CD4-positive, alpha-beta memory T cell (primary cell): ENCODE data around the gene GCHFR. TPM values are rescaled to one million over a fixed set of nuclear protein-coding genes. Genes with fewer than 3 reads are reported as not detected.

Source experiments
- CTCF ChIA-PET: fragments of 350-600 bp; sonication (Branson Sonifier 250); formaldehyde crosslinking; loops from one replicate; lab custom pipeline; 2021; ENCODE audit warnings: inconsistent platforms; ENCODE audit not compliant: partially characterized antibody; lab: Charles Lee
- POLR2A ChIA-PET: fragments of 350-600 bp; sonication (Branson Sonifier 250); formaldehyde crosslinking; loops from one replicate; lab custom pipeline; 2021; ENCODE audit not compliant: partially characterized antibody; lab: Charles Lee
- DNase-seq, 5 donors: peaks; one replicate each; pipeline versions ENCODE4 v3.0.0 to v3.0.0-alpha.2; 2020 to 2022; ENCODE audit warnings: mixed read lengths in 1 of 5
- H3K27ac ChIP-seq: one replicate; pipeline ENCODE4 v1.7.0; 2013; ENCODE audit warnings: low read depth, low read length
- H3K27me3 ChIP-seq: 2 replicates; pipeline ENCODE4 v1.7.0; 2013; ENCODE audit warnings: mild to moderate bottlenecking, low read length, moderate library complexity; ENCODE audit not compliant: insufficient read depth
- H3K36me3 ChIP-seq: 2 replicates; pipeline ENCODE4 v1.7.0; 2013; ENCODE audit warnings: mild to moderate bottlenecking, low read length, moderate library complexity; ENCODE audit not compliant: insufficient read depth
- H3K4me1 ChIP-seq: 2 replicates; pipeline ENCODE4 v1.7.0; 2013; ENCODE audit warnings: mild to moderate bottlenecking, low read length, moderate library complexity; ENCODE audit not compliant: insufficient read depth
- H3K4me3 ChIP-seq, 2 donors: one replicate each; pipeline ENCODE4 v1.7.0; 2013; ENCODE audit warnings: low read length in 2 of 2, mild to moderate bottlenecking in 1 of 2
- H3K9me3 ChIP-seq, 2 donors: one replicate each; pipeline ENCODE4 v1.7.0; 2013; ENCODE audit warnings: low read length in 2 of 2, control low read depth in 1 of 2; ENCODE audit not compliant: control insufficient read depth in 1 of 2
- H3K27ac Mint-ChIP-seq, 7 donors: one replicate each; pipeline ENCODE4 v1.8.0; 2020 to 2021; ENCODE audit warnings: mixed read lengths in 7 of 7, mild to moderate bottlenecking in 6 of 7, inconsistent platforms in 3 of 7, moderate library complexity in 3 of 7
- H3K27me3 Mint-ChIP-seq, 2 donors: one replicate each; pipeline ENCODE4 v1.8.0; 2020 to 2021; ENCODE audit warnings: mixed read lengths in 2 of 2
- H3K36me3 Mint-ChIP-seq, 2 donors: one replicate each; pipeline ENCODE4 v1.8.0; 2020 to 2021; ENCODE audit warnings: mixed read lengths in 2 of 2, inconsistent platforms in 1 of 2, mild to moderate bottlenecking in 1 of 2
- H3K4me1 Mint-ChIP-seq, 4 donors: one replicate each; pipeline ENCODE4 v1.8.0; 2020 to 2021; ENCODE audit warnings: mixed read lengths in 4 of 4, mild to moderate bottlenecking in 1 of 4
- H3K4me3 Mint-ChIP-seq, 8 donors: one replicate each; pipeline ENCODE4 v1.8.0; 2020 to 2021; ENCODE audit warnings: mixed read lengths in 8 of 8, mild to moderate bottlenecking in 7 of 8, moderate library complexity in 6 of 8, inconsistent platforms in 3 of 8
- H3K9me3 Mint-ChIP-seq, 8 donors: one replicate each; pipeline ENCODE4 v1.8.0; 2020 to 2021; ENCODE audit warnings: mixed read lengths in 8 of 8, mild to moderate bottlenecking in 5 of 8, inconsistent platforms in 3 of 8, moderate library complexity in 1 of 8
- intact Hi-C: fragments of 100-400 bp; cut with micrococcal nuclease; formaldehyde crosslinking; loops from one replicate; pipeline ENCODE4 v1.15.1; 2023
- polyA plus RNA-seq, 2 donors: library from polyadenylated mRNA; unstranded; fragments of 300-500 nt; fragmentation: Illumina TruSeq; gene quantifications; one replicate each; pipeline ENCODE4 v1.2.3, GENCODE V29; 2021
- total RNA-seq, 2 experiments: library from RNA; stranded (reverse); gene quantifications; one replicate each; pipeline ENCODE4 v1.2.3, GENCODE V29; 2021

Gene GCHFR
- total and polyA plus RNA-seq, 4 experiments from 2014 or later = 21.2 to 115 (median 49.4) TPM

- intact Hi-C loops = loop anchor here (1.0 kb wide), 1 partner anchor 11 kb away; the partner anchor contains the start of gene RMDN3
- Histone ChIP-seq H3K36me3 (peaks cover 15% of the 10 kb centered on the region), H3K4me3 (peak overlapping the region in 1 of 2 donors; percentile 6), H3K27ac (peak overlapping the region; percentile 71), H3K9me3 (no peaks in the 10 kb centered on the region), H3K27me3 (no peaks in the 10 kb centered on the region), H3K4me1 (peaks cover 26% of the 10 kb centered on the region)
- H3K9me3 Mint-ChIP-seq = peaks cover 0 to 2% (median 0%) of the 10 kb centered on the region in 8 donors
- peaks cover 10 to 53% of the 10 kb centered on the region in 2 donors for H3K36me3 Mint-ChIP-seq
- peak overlapping the region; percentile 96 to 99 (median 97) for H3K27ac Mint-ChIP-seq
- H3K4me1 Mint-ChIP-seq = peaks cover 10 to 20% (median 16%) of the 10 kb centered on the region in 4 donors
- H3K4me3 Mint-ChIP-seq = peak overlapping the region; percentile 51 to 83 (median 68)
- H3K27me3 Mint-ChIP-seq = no peaks in the 10 kb centered on the region
- DNase-seq = peak; percentile 64 to 90 (median 73)
- ChIA-PET POLR2A (interaction anchor here (1.2 to 3.1 kb wide), 4 partner anchors 9 to 49 kb away, joined by 3 to 24 read pairs (median 8); partner anchors contain the start of genes GCHFR and RAD51), CTCF (interaction anchor here (1.0 to 2.0 kb wide), 13 partner anchors 9 to 154 kb away, joined by 3 to 8 read pairs (median 3); partner anchors contain the start of gene RAD51)
Observed at GRCh38 chr15:40743921-40744814, 19.7 kb upstream of the GCHFR start.

GRCh38 chr15:40744815-40745152 is 19.1 kb upstream of the GCHFR start:
- peak overlapping the region; percentile 96 to 99 (median 97) for H3K27ac Mint-ChIP-seq
- H3K4me1 Mint-ChIP-seq = peaks cover 12 to 20% (median 16%) of the 10 kb centered on the region in 4 donors
- Histone ChIP-seq H3K27ac (peak overlapping the region; percentile 71), H3K9me3 (no peaks in the 10 kb centered on the region), H3K27me3 (no peaks in the 10 kb centered on the region), H3K4me1 (peaks cover 26% of the 10 kb centered on the region), H3K36me3 (peaks cover 9% of the 10 kb centered on the region), H3K4me3 (no peak overlapping the region)
- POLR2A ChIA-PET = interaction anchor here (1.7 to 3.1 kb wide), 2 partner anchors 19 to 50 kb away, joined by 8 to 24 read pairs; partner anchors contain the start of genes GCHFR and RAD51
- no peaks in the 10 kb centered on the region for H3K27me3 Mint-ChIP-seq
- peaks cover 14 to 50% of the 10 kb centered on the region in 2 donors for H3K36me3 Mint-ChIP-seq
- H3K9me3 Mint-ChIP-seq = peaks cover 0 to 2% (median 0%) of the 10 kb centered on the region in 8 donors
- no peak for DNase-seq
- CTCF ChIA-PET = interaction anchor here (1.0 to 2.0 kb wide), 6 partner anchors 8 to 113 kb away, joined by 3 to 7 read pairs (median 3); partner anchors contain the start of gene RAD51
- intact Hi-C loops = loop anchor here (1.0 kb wide), 1 partner anchor 11 kb away; the partner anchor contains the start of gene RMDN3
- no peak overlapping the region for H3K4me3 Mint-ChIP-seq

GRCh38 chr15:40746916-40747418 is 16.9 kb upstream of the GCHFR start:
- Mint-ChIP-seq H3K4me1 (peaks cover 13 to 29% (median 18%) of the 10 kb centered on the region in 4 donors), H3K27me3 (no peaks in the 10 kb centered on the region), H3K4me3 (no peak overlapping the region), H3K27ac (peak overlapping the region in 5 of 7 donors; percentile 27 to 70 (median 52)), H3K36me3 (peaks cover 20 to 56% of the 10 kb centered on the region in 2 donors), H3K9me3 (peaks cover 0 to 2% (median 0%) of the 10 kb centered on the region in 8 donors)
- intact Hi-C loops = no loop called here
- Histone ChIP-seq H3K27ac (no peak overlapping the region), H3K27me3 (no peaks in the 10 kb centered on the region), H3K4me1 (peaks cover 28% of the 10 kb centered on the region), H3K4me3 (no peak overlapping the region), H3K9me3 (no peaks in the 10 kb centered on the region), H3K36me3 (peaks cover 20% of the 10 kb centered on the region)
- CTCF ChIA-PET = interaction anchor here (0.8 to 2.1 kb wide), 3 partner anchors 36 to 112 kb away, joined by 3 to 9 read pairs (median 4); no protein-coding TSS in a partner anchor
- no peak for DNase-seq
- POLR2A ChIA-PET = no interaction called here

- H3K27ac Mint-ChIP-seq = peak overlapping the region in 3 of 7 donors; percentile 22 to 77 (median 69)
- Histone ChIP-seq H3K36me3 (peaks cover 25% of the 10 kb centered on the region), H3K4me3 (no peak overlapping the region), H3K27ac (no peak overlapping the region), H3K4me1 (peaks cover 37% of the 10 kb centered on the region), H3K27me3 (no peaks in the 10 kb centered on the region), H3K9me3 (no peaks in the 10 kb centered on the region)
- POLR2A ChIA-PET = no interaction called here
- H3K27me3 Mint-ChIP-seq = no peaks in the 10 kb centered on the region
- CTCF ChIA-PET = interaction anchor here (1.2 to 2.1 kb wide), 3 partner anchors 35 to 158 kb away, joined by 3 to 9 read pairs (median 3); no protein-coding TSS in a partner anchor
- peaks cover 26 to 58% of the 10 kb centered on the region in 2 donors for H3K36me3 Mint-ChIP-seq
- peaks cover 18 to 39% (median 26%) of the 10 kb centered on the region in 4 donors for H3K4me1 Mint-ChIP-seq
- DNase-seq = no peak
- peaks cover 0 to 2% (median 0%) of the 10 kb centered on the region in 8 donors for H3K9me3 Mint-ChIP-seq
- intact Hi-C loops = no loop called here
- no peak overlapping the region for H3K4me3 Mint-ChIP-seq
Observed at GRCh38 chr15:40747685-40748631, 15.9 kb upstream of the GCHFR start.

- Histone ChIP-seq H3K36me3 (peaks cover 25% of the 10 kb centered on the region), H3K27ac (no peak overlapping the region), H3K4me1 (peaks cover 35% of the 10 kb centered on the region), H3K9me3 (no peaks in the 10 kb centered on the region), H3K27me3 (no peaks in the 10 kb centered on the region), H3K4me3 (no peak overlapping the region)
- no peaks in the 10 kb centered on the region for H3K27me3 Mint-ChIP-seq
- ChIA-PET CTCF (no interaction called here), POLR2A (no interaction called here)
- H3K27ac Mint-ChIP-seq = peak overlapping the region in 1 of 7 donors; percentile 57
- intact Hi-C loops = no loop called here
- no peaks in the 10 kb centered on the region for H3K9me3 Mint-ChIP-seq
- no peak overlapping the region for H3K4me3 Mint-ChIP-seq
- no peak for DNase-seq
- peaks cover 15 to 41% (median 27%) of the 10 kb centered on the region in 4 donors for H3K4me1 Mint-ChIP-seq
- H3K36me3 Mint-ChIP-seq = peaks cover 26 to 56% of the 10 kb centered on the region in 2 donors
Observed at GRCh38 chr15:40749151-40749630, 14.7 kb upstream of the GCHFR start.

GRCh38 chr15:40750885-40751284 is 13.0 kb upstream of the GCHFR start:
- Mint-ChIP-seq H3K36me3 (peaks cover 26 to 53% of the 10 kb centered on the region in 2 donors), H3K4me1 (peaks cover 12 to 40% (median 28%) of the 10 kb centered on the region in 4 donors), H3K27me3 (no peaks in the 10 kb centered on the region), H3K27ac (no peak overlapping the region), H3K4me3 (no peak overlapping the region), H3K9me3 (no peaks in the 10 kb centered on the region)
- Histone ChIP-seq H3K4me3 (no peak overlapping the region), H3K27me3 (no peaks in the 10 kb centered on the region), H3K4me1 (peaks cover 35% of the 10 kb centered on the region), H3K36me3 (peaks cover 21% of the 10 kb centered on the region), H3K27ac (no peak overlapping the region), H3K9me3 (no peaks in the 10 kb centered on the region)
- ChIA-PET POLR2A (interaction anchor here (1.1 to 1.4 kb wide), 2 partner anchors 18 to 56 kb away, joined by 3 to 4 read pairs; partner anchors contain the start of genes C15orf62 and RAD51), CTCF (interaction anchor here (0.9 kb wide), 1 partner anchor 56 kb away, joined by 5 read pairs; the partner anchor contains the start of gene RAD51)
- intact Hi-C loops = loop anchor here (10.0 kb wide), 1 partner anchor 156 kb away; the partner anchor contains the start of gene KNL1
- DNase-seq = no peak
